Activated CD8-positive, alpha-beta memory T cell treated with anti-CD3 and anti-CD28 coated beads, Interleukin-2, amount 10 ng/mL, durations not matched to agents 7 days and 5 days (primary cell): ENCODE results near the gene BMP5. TPM values are rescaled to one million over a fixed set of nuclear protein-coding genes. Genes with fewer than 3 reads are reported as not detected.

Source experiments
- ATAC-seq: fragments of 150-1000 bp; cut with Tn5 transposase; one replicate; pipeline ENCODE4 v1.10.0; 2021; ENCODE audit warnings: moderate library complexity
- CTCF ChIA-PET: fragments of 350-600 bp; sonication (Branson Sonifier 250); formaldehyde crosslinking; loops from one replicate; lab custom pipeline; 2021; ENCODE audit warnings: antibody characterized with exemption; lab: Charles Lee
- DNase-seq: peaks from one replicate; pipeline ENCODE4 v3.0.0-alpha.2; 2020
- H3K27ac Mint-ChIP-seq: one replicate; pipeline ENCODE4 v1.8.0; 2021; ENCODE audit warnings: mild to moderate bottlenecking, mixed read lengths
- H3K27me3 Mint-ChIP-seq: one replicate; pipeline ENCODE4 v1.8.0; 2021; ENCODE audit warnings: mixed read lengths
- H3K36me3 Mint-ChIP-seq: one replicate; pipeline ENCODE4 v1.8.0; 2021; ENCODE audit warnings: mild to moderate bottlenecking, mixed read lengths
- H3K4me1 Mint-ChIP-seq: one replicate; pipeline ENCODE4 v1.8.0; 2021; ENCODE audit warnings: mixed read lengths
- H3K4me3 Mint-ChIP-seq: one replicate; pipeline ENCODE4 v1.8.0; 2021; ENCODE audit warnings: mild to moderate bottlenecking, moderate library complexity, mixed read lengths
- H3K9me3 Mint-ChIP-seq: one replicate; pipeline ENCODE4 v1.8.0; 2022; ENCODE audit warnings: low read depth, mixed read lengths
- total RNA-seq, 2 experiments: library from RNA; stranded (reverse); gene quantifications; one replicate each; pipeline ENCODE4 v1.2.3, GENCODE V29; 2021

The BMP5 gene
- total RNA-seq, 2 experiments from 2014 or later = not detected

- Mint-ChIP-seq H3K4me3 (no peak overlapping the region), H3K4me1 (no peaks in the 10 kb centered on the region), H3K36me3 (no peaks in the 10 kb centered on the region), H3K27me3 (no peaks in the 10 kb centered on the region), H3K9me3 (peaks cover 11% of the 10 kb centered on the region), H3K27ac (no peak overlapping the region)
- CTCF ChIA-PET = no interaction called here
- ATAC-seq = no peak
- no peak for DNase-seq
These were observed 169.6 kb downstream of the BMP5 start for GRCh38 chr6:55705451-55706440.

GRCh38 chr6:55704421-55704820 is 171.0 kb downstream of the BMP5 start:
- no peaks in the 10 kb centered on the region for H3K36me3 Mint-ChIP-seq
- no peak overlapping the region for H3K4me3 Mint-ChIP-seq
- H3K9me3 Mint-ChIP-seq = peaks cover 14% of the 10 kb centered on the region
- no peak for ATAC-seq
- H3K4me1 Mint-ChIP-seq = no peaks in the 10 kb centered on the region
- CTCF ChIA-PET = no interaction called here
- DNase-seq = no peak
- H3K27ac Mint-ChIP-seq = no peak overlapping the region
- H3K27me3 Mint-ChIP-seq = no peaks in the 10 kb centered on the region
